ENCODE measurements around the gene DOCK2. TPM values are rescaled to one million over a fixed set of nuclear protein-coding genes. Genes with fewer than 3 reads are reported as not detected.

DOCK2 gene
- total RNA-seq, 1 experiment from 2014 or later = 1.4 TPM

- H3K4me3 ChIP-seq (ENCODE audit: low read depth in 2 of 2, low read length in 2 of 2) = no peak overlapping the region
- no peaks in the 10 kb centered on the region for H3K4me1 ChIP-seq (ENCODE audit: control insufficient read depth, insufficient read depth, low read length)
- H3K27ac ChIP-seq (ENCODE audit: low read length) = no peak overlapping the region
- CTCF ChIA-PET = interaction anchor here (0.6 kb wide), 1 partner anchor 427 kb away, joined by 3 read pairs; no protein-coding TSS in a partner anchor
- no peaks in the 10 kb centered on the region for H3K9me3 ChIP-seq (ENCODE audit: control insufficient read depth, insufficient read depth, low read depth, low read length)
- POLR2A ChIA-PET = no interaction called here
- H3K36me3 ChIP-seq (ENCODE audit: control insufficient read depth, insufficient read depth, low read length) = no peaks in the 10 kb centered on the region
- no peak for ATAC-seq
- intact Hi-C loops (cut with micrococcal nuclease; ENCODE audit: unreplicated experiment) = no loop called here
- TF ChIP-seq POLR2AphosphoS5 (IDR thresholded peaks at IDR 0.05; ENCODE audit: low read depth, low read length) = no peak
- DNase-seq (ENCODE audit: low read depth, low spot score) = no peak
- in situ Hi-C loops (cut with HindIII; ENCODE audit: low pct_unique_long_range_greater_than_20kb, low sequenced_read_pairs) = no loop called here
- no peaks in the 10 kb centered on the region for H3K27me3 ChIP-seq (ENCODE audit: control insufficient read depth, insufficient read depth, low read length)
- BruUV-seq (replicated peaks) = no TSS peak
These were observed 409.2 kb downstream of the DOCK2 start for GRCh38 chr5:170046241-170046640.

DNA sequence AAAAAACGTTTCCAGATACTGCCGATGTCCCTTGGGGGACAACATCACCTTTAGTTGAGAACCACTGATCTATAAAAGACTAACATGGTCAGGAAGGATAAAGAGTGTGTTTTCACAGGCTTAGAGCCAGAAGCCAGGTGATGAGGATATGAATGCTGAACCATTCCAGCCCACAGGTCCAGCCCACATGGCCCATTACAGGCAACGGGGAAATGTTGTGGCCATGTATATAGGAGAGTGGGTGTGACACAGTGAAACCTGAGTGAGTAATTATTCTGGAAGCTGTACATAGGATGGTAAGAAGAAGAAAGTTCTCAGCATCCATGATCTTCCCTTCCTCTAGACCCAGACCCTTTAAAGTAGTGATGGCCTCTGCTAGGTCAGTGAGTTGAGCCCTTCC lies 412.6 kb downstream of the DOCK2 start:
- ChIA-PET POLR2A (no interaction called here), CTCF (no interaction called here)
- no peaks in the 10 kb centered on the region for H3K27me3 ChIP-seq (ENCODE audit: control insufficient read depth, insufficient read depth, low read length)
- DNase-seq (ENCODE audit: low read depth, low spot score) (no peak), ATAC-seq (no peak)
- in situ Hi-C loops (cut with HindIII; ENCODE audit: low pct_unique_long_range_greater_than_20kb, low sequenced_read_pairs) (no loop called here), intact Hi-C loops (cut with micrococcal nuclease; ENCODE audit: unreplicated experiment) (no loop called here)
- no peak overlapping the region for H3K27ac ChIP-seq (ENCODE audit: low read length)
- no peaks in the 10 kb centered on the region for H3K36me3 ChIP-seq (ENCODE audit: control insufficient read depth, insufficient read depth, low read length)
- TF ChIP-seq POLR2AphosphoS5 (IDR thresholded peaks at IDR 0.05; ENCODE audit: low read depth, low read length) (no peak), TCF7L2 (IDR thresholded peaks at IDR 0.05; ENCODE audit: low read depth, low read length) (no peak), CTCF (IDR thresholded peaks at IDR 0.05) (no peak), SIN3A (IDR thresholded peaks at IDR 0.05; ENCODE audit: borderline replicate concordance, insufficient read depth, low read depth, low read length) (no peak)
- TF ChIP-seq, protein P1, sequence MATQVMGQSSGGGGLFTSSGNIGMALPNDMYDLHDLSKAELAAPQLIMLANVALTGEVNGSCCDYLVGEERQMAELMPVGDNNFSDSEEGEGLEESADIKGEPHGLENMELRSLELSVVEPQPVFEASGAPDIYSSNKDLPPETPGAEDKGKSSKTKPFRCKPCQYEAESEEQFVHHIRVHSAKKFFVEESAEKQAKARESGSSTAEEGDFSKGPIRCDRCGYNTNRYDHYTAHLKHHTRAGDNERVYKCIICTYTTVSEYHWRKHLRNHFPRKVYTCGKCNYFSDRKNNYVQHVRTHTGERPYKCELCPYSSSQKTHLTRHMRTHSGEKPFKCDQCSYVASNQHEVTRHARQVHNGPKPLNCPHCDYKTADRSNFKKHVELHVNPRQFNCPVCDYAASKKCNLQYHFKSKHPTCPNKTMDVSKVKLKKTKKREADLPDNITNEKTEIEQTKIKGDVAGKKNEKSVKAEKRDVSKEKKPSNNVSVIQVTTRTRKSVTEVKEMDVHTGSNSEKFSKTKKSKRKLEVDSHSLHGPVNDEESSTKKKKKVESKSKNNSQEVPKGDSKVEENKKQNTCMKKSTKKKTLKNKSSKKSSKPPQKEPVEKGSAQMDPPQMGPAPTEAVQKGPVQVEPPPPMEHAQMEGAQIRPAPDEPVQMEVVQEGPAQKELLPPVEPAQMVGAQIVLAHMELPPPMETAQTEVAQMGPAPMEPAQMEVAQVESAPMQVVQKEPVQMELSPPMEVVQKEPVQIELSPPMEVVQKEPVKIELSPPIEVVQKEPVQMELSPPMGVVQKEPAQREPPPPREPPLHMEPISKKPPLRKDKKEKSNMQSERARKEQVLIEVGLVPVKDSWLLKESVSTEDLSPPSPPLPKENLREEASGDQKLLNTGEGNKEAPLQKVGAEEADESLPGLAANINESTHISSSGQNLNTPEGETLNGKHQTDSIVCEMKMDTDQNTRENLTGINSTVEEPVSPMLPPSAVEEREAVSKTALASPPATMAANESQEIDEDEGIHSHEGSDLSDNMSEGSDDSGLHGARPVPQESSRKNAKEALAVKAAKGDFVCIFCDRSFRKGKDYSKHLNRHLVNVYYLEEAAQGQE (IDR thresholded peaks at IDR 0.05; ENCODE audit: insufficient read depth in 1 of 2, low read depth in 2 of 2, low read length in 1 of 2) = no peak
- H3K4me3 ChIP-seq (ENCODE audit: low read depth in 2 of 2, low read length in 2 of 2) = no peak overlapping the region
- H3K4me1 ChIP-seq (ENCODE audit: control insufficient read depth, insufficient read depth, low read length) = no peaks in the 10 kb centered on the region
- H3K9me3 ChIP-seq (ENCODE audit: control insufficient read depth, insufficient read depth, low read depth, low read length) = no peaks in the 10 kb centered on the region
- no TSS peak for BruUV-seq (replicated peaks)

GRCh38 chr5:170053896-170054295 lies 416.8 kb downstream of the DOCK2 start:
- BruUV-seq (replicated peaks) = no TSS peak
- no peaks in the 10 kb centered on the region for H3K27me3 ChIP-seq (ENCODE audit: control insufficient read depth, insufficient read depth, low read length)
- ATAC-seq = no peak
- no peak for DNase-seq (ENCODE audit: low read depth, low spot score)
- in situ Hi-C loops (cut with HindIII; ENCODE audit: low pct_unique_long_range_greater_than_20kb, low sequenced_read_pairs) (no loop called here), intact Hi-C loops (cut with micrococcal nuclease; ENCODE audit: unreplicated experiment) (no loop called here)
- POLR2A ChIA-PET = no interaction called here
- H3K4me3 ChIP-seq (ENCODE audit: low read depth in 2 of 2, low read length in 2 of 2) = no peak overlapping the region
- H3K9me3 ChIP-seq (ENCODE audit: control insufficient read depth, insufficient read depth, low read depth, low read length) = no peaks in the 10 kb centered on the region
- CTCF ChIA-PET = no interaction called here
- H3K4me1 ChIP-seq (ENCODE audit: control insufficient read depth, insufficient read depth, low read length) = no peaks in the 10 kb centered on the region
- TF ChIP-seq POLR2AphosphoS5 (IDR thresholded peaks at IDR 0.05; ENCODE audit: low read depth, low read length) (no peak), SIN3A (IDR thresholded peaks at IDR 0.05; ENCODE audit: borderline replicate concordance, insufficient read depth, low read depth, low read length) (no peak), CTCF (IDR thresholded peaks at IDR 0.05) (no peak), TCF7L2 (IDR thresholded peaks at IDR 0.05; ENCODE audit: low read depth, low read length) (no peak)
- TF ChIP-seq, protein P1 (IDR thresholded peaks at IDR 0.05; ENCODE audit: insufficient read depth in 1 of 2, low read depth in 2 of 2, low read length in 1 of 2) = no peak
- no peaks in the 10 kb centered on the region for H3K36me3 ChIP-seq (ENCODE audit: control insufficient read depth, insufficient read depth, low read length)
- H3K27ac ChIP-seq (ENCODE audit: low read length) = no peak overlapping the region
